SH-SY5Y (cell line): Measurements from ENCODE around the gene ACOT7.

Source experiments
- GATA2 ChIP-seq: IDR thresholded peaks from 2 replicates; pipeline ENCODE4 v1.6.1; 2011; ENCODE audit warnings: mild to moderate bottlenecking, low read depth, low read length
- GATA3 ChIP-seq: IDR thresholded peaks from 2 replicates; pipeline ENCODE4 v1.6.1; 2011; ENCODE audit warnings: low read depth, mild to moderate bottlenecking, low read length, moderate library complexity

DNA sequence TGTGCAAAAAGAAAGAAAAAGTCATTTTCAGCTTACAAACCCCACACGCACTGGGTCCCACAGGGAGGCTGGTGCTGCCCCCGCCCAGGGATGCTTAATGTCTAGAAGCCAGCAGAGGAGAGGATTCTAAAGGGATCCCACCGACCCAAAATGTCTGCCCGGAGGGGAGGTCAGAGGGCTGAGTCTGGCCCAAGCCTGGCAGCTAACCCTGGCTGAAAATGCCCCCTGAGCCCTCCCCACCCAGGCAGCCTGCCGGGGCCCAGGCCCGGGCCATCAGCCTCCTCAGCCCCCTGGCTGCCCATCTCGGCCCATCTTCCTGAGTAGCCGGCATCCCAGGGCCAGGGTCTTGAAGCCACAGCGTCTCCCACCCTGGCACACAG, 33.5 kb downstream of the ACOT7 start:
- no peak for TF ChIP-seq GATA2
- TF ChIP-seq GATA3: no peak; the same call in 1 of the 2 replicates
